D721Med (cell line): ENCODE data around the gene TMEM41A.

Experiments
- DNase-seq: peaks from one replicate; pipeline ENCODE4 v3.0.0; 2011; ENCODE audit warnings: low spot score; ENCODE audit not compliant: insufficient read length
- FAIRE-seq: peaks from 2 replicates; lab custom pipeline; 2011; peaks lifted over from hg19 to GRCh38; lab: Jason Lieb, UNC
- TF ChIP-seq, protein P1 (sequence below): IDR thresholded peaks from 2 replicates; pipeline ENCODE4 v1.5.1; 2012; ENCODE audit warnings: mild to moderate bottlenecking, control low read depth; ENCODE audit not compliant: insufficient read depth; ENCODE audit errors: missing control alignments

The TMEM41A gene

DNA sequence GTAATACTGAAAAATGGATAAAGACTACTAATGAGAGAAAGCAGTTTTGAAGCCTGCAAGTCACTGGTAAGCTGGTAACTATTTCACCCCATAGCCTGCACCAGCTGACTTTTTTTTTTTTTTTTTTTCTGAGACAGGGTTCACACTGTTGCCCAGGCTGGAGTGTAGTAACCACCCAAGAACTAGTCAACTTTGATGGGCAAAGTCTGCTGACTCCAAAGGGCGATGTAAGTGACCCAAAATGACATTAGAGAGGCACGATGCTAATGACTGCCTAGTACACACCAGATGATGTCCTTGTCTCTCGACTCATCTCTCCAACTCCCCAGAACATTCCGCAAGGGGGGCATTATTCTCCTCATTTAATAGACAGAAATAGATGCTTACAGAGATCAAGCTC is 12.9 kb upstream of the TMEM41A start:
- FAIRE-seq: no peak
- TF ChIP-seq, protein P1, sequence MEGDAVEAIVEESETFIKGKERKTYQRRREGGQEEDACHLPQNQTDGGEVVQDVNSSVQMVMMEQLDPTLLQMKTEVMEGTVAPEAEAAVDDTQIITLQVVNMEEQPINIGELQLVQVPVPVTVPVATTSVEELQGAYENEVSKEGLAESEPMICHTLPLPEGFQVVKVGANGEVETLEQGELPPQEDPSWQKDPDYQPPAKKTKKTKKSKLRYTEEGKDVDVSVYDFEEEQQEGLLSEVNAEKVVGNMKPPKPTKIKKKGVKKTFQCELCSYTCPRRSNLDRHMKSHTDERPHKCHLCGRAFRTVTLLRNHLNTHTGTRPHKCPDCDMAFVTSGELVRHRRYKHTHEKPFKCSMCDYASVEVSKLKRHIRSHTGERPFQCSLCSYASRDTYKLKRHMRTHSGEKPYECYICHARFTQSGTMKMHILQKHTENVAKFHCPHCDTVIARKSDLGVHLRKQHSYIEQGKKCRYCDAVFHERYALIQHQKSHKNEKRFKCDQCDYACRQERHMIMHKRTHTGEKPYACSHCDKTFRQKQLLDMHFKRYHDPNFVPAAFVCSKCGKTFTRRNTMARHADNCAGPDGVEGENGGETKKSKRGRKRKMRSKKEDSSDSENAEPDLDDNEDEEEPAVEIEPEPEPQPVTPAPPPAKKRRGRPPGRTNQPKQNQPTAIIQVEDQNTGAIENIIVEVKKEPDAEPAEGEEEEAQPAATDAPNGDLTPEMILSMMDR: no peak
- DNase-seq: no peak

DNA sequence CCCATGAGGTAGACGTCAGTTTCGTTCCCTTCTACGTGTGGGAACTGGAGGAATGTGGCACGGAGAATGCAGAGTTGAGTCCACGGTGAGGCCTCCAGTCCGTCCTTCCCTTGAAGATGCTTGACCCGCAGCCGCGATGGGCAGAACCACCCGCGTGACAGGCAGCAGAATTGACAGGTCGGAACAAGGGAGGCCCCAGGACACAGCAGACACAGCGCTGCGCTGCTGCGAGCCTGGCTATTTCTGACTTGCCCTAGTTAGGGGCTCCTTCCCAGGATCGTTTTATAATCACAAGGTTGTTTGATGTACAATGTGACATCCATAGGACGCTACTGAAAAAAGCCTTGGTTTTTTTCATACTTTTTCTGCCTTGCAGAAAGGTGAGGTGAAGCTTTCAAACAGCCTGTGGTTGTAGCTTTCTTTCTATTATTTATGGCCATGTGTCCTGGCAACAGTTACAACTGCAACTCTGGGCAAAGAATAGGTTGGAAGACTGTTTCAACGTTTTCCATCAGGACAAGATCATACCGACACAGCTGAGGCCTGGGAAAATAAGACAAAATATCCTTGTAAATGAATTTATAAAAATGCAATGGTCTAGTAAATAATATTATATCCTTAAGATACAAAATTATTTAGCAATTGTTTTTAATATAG is 9.6 kb upstream of the TMEM41A start:
- DNase-seq: no peak
- FAIRE-seq: no peak
- TF ChIP-seq, protein P1: no peak

DNA sequence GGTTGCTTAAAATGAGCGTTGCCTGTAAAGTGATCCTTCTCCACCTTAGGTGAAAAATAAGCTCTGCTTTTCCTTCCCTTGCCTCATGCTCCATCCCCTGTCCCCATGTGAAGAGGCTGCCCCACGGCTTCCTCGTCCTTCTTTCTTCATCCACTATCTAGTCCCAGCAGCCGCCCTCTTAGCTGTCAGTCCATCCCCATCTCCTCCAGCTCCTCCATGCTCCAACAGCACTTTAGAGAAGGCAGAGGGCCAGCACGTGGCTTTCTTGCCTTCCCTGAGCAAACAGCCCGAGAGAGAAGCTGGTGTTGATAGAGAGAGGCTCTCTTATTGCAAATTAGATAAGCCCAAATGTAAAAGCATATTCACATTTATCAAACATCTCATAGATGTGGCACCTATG is 9.0 kb upstream of the TMEM41A start:
- DNase-seq (no peak), FAIRE-seq (no peak)
- TF ChIP-seq, protein P1: no peak

DNA sequence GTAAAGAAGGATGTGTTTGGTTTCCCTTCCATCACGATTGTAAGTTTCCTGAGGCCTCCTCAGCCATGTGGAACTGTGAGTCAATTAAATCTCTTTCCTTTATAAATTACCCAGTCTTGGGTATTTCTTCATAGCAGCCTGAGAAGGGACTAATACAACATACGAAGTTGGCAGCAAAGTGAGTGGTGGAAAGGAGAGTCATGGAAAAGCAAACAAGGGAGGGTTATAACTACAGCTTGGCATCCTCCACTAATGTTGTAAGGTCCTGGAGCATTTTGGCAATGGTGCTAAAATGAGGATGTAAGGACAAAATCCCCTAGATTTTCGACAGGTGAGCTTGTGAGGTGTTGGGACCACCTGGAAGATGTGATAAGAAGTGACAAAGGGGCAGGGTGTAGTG is 5.8 kb upstream of the TMEM41A start:
- no peak for DNase-seq
- FAIRE-seq: no peak

DNA sequence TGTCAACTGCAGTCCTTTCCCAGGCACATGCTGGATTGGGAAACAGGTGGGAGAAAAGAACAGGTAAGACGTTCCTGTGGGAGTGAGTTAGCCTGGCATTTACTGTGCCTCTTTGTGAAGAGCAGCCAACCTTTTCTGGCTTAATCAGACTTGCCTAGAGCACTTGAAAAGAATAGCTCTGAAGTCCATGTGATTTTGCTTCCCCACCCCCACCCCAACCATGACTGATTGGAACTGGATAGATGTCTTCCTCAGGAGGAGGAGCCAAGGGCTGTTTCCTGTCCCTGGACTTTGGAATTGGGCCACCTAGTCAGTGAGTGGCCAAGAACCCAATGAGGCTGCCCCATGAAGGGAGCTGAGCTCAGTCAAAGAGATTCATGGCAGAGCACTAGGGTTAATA is 4.7 kb upstream of the TMEM41A start:
- DNase-seq: no peak
- TF ChIP-seq, protein P1: no peak
- FAIRE-seq: no peak

More for the DNA sequence above, 5.8 kb upstream of the TMEM41A start:
- TF ChIP-seq, protein P1: no peak

DNA sequence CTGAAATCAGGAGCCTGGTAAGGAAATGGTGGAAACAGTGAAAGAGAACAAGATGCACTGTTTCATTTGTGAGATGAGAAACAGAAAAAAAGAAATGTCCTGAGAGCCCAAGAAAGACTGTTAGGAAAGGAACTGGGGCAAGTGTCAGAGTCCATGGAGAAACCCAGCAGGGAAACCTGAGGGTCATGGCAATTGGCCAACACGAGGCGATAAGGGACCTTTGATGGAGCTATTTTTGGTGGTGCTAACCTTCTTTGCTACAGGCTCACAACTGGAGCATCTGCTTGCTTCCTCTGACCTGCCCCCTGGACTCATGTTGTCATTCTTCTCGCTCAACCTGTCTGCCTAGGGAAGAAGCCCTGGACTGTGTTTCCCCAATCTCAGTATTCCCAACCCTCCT is 4.2 kb upstream of the TMEM41A start:
- no peak for FAIRE-seq
- DNase-seq: no peak
- TF ChIP-seq, protein P1: no peak

DNA sequence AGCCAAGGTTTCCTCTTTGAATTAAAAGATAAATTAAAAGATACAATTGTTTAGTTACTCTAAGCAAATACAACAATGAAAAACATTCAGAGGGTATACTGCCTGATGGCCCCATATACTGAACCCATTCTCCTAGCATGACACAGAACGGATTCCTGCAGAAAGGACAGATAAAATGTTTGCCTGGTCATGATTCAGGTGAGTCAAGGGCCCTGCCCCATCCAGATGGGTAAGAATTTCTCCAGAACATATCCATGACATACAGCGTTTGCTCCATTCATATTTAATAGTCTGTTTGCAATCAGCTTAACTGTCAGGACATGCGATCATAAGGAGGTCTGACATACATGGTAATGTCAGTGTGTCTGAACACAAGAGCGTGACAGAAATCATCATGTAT is 8.6 kb downstream of the TMEM41A start:
- TF ChIP-seq, protein P1: no peak
- DNase-seq (no peak), FAIRE-seq (no peak)
